Measurements from ENCODE around the gene ARHGAP5.

Gene ARHGAP5

GRCh38 chr14:32195636-32196035 is 118.5 kb downstream of the ARHGAP5 start:
- TF ChIP-seq, protein P1, sequence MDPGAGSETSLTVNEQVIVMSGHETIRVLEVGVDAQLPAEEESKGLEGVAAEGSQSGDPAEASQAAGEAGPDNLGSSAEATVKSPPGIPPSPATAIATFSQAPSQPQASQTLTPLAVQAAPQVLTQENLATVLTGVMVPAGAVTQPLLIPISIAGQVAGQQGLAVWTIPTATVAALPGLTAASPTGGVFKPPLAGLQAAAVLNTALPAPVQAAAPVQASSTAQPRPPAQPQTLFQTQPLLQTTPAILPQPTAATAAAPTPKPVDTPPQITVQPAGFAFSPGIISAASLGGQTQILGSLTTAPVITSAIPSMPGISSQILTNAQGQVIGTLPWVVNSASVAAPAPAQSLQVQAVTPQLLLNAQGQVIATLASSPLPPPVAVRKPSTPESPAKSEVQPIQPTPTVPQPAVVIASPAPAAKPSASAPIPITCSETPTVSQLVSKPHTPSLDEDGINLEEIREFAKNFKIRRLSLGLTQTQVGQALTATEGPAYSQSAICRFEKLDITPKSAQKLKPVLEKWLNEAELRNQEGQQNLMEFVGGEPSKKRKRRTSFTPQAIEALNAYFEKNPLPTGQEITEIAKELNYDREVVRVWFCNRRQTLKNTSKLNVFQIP (CRISPR knock-in tag; IDR thresholded peaks at IDR 0.05; ENCODE audit: borderline replicate concordance, low read depth) = no peak
- TF ChIP-seq ZNF70 (CRISPR knock-in tag; IDR thresholded peaks at IDR 0.05) (no peak), RARB (CRISPR knock-in tag; IDR thresholded peaks at IDR 0.05) (no peak), SNAI2 (CRISPR knock-in tag; IDR thresholded peaks at IDR 0.05) (no peak), GLIS3 (CRISPR knock-in tag; IDR thresholded peaks at IDR 0.05) (no peak), CSDC2 (CRISPR knock-in tag; IDR thresholded peaks at IDR 0.05) (no peak), ISL1 (CRISPR knock-in tag; IDR thresholded peaks at IDR 0.05) (no peak), BACH2 (CRISPR knock-in tag; IDR thresholded peaks at IDR 0.05; ENCODE audit: borderline replicate concordance) (no peak), TOX (CRISPR knock-in tag; IDR thresholded peaks at IDR 0.05; ENCODE audit: borderline replicate concordance) (no peak), ZNF8 (CRISPR knock-in tag; IDR thresholded peaks at IDR 0.05) (no peak), ARNTL (CRISPR knock-in tag; IDR thresholded peaks at IDR 0.05; ENCODE audit: borderline replicate concordance, low read depth) (no peak), ZFP3 (CRISPR knock-in tag; IDR thresholded peaks at IDR 0.05) (no peak), ZC3H10 (CRISPR knock-in tag; IDR thresholded peaks at IDR 0.05) (no peak)
- TF ChIP-seq, protein P2, sequence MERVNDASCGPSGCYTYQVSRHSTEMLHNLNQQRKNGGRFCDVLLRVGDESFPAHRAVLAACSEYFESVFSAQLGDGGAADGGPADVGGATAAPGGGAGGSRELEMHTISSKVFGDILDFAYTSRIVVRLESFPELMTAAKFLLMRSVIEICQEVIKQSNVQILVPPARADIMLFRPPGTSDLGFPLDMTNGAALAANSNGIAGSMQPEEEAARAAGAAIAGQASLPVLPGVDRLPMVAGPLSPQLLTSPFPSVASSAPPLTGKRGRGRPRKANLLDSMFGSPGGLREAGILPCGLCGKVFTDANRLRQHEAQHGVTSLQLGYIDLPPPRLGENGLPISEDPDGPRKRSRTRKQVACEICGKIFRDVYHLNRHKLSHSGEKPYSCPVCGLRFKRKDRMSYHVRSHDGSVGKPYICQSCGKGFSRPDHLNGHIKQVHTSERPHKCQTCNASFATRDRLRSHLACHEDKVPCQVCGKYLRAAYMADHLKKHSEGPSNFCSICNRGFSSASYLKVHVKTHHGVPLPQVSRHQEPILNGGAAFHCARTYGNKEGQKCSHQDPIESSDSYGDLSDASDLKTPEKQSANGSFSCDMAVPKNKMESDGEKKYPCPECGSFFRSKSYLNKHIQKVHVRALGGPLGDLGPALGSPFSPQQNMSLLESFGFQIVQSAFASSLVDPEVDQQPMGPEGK (CRISPR knock-in tag; IDR thresholded peaks at IDR 0.05; ENCODE audit: borderline replicate concordance) = no peak
- TF ChIP-seq, protein P3, sequence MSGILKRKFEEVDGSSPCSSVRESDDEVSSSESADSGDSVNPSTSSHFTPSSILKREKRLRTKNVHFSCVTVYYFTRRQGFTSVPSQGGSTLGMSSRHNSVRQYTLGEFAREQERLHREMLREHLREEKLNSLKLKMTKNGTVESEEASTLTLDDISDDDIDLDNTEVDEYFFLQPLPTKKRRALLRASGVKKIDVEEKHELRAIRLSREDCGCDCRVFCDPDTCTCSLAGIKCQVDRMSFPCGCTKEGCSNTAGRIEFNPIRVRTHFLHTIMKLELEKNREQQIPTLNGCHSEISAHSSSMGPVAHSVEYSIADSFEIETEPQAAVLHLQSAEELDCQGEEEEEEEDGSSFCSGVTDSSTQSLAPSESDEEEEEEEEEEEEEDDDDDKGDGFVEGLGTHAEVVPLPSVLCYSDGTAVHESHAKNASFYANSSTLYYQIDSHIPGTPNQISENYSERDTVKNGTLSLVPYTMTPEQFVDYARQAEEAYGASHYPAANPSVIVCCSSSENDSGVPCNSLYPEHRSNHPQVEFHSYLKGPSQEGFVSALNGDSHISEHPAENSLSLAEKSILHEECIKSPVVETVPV (CRISPR knock-in tag; IDR thresholded peaks at IDR 0.05) = no peak
- TF ChIP-seq, protein P4, sequence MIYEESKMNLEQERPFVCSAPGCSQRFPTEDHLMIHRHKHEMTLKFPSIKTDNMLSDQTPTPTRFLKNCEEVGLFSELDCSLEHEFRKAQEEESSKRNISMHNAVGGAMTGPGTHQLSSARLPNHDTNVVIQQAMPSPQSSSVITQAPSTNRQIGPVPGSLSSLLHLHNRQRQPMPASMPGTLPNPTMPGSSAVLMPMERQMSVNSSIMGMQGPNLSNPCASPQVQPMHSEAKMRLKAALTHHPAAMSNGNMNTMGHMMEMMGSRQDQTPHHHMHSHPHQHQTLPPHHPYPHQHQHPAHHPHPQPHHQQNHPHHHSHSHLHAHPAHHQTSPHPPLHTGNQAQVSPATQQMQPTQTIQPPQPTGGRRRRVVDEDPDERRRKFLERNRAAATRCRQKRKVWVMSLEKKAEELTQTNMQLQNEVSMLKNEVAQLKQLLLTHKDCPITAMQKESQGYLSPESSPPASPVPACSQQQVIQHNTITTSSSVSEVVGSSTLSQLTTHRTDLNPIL (CRISPR knock-in tag; IDR thresholded peaks at IDR 0.05; ENCODE audit: low read depth) = no peak
- ATAC-seq = no peak

- no peak for ATAC-seq
Observed at GRCh38 chr14:32197919-32198318, 120.8 kb downstream of the ARHGAP5 start.

DNA sequence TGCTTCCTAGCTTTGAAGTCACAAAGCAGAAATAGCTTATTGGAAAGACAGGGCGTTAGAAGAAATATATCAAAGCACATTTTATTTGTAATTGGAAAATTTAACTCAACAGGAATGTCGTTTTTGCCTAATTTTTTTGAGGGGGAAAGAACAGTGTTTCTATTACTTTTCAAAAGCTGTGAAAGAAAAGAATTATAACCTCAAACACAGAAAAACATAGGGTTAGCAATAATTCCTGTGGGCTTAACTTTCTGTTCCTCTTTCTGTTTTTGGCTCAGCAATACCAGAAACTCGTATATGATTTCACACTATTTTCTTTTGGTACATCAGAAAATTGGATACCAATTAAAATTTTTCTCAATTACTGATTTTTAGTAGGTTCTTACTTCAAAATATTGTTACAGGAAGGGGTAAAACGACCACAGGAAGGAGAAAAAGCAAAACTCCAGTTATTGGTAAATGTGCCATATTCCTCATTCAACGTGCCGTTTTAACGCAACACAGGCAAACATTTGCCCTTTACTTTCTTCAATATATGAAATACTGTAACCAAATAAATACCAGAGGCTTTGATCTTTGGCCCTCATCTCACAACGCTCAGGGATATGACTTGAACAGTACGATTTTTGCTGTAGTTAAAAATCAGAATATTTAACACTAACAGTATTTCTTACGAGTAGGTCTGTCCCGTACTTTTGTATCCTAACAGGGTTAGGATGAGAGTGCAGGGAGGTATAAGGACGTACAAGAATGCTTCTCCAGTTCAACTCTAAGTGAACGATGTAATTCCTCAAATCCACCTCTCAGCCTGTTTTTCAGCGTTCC is 123.5 kb downstream of the ARHGAP5 start:
- peak; percentile 15 for ATAC-seq
- no peak for TF ChIP-seq ESRRG (CRISPR knock-in tag; IDR thresholded peaks at IDR 0.05)
- no peak for TF ChIP-seq ZNF70 (CRISPR knock-in tag; IDR thresholded peaks at IDR 0.05)
- TF ChIP-seq, protein P1 (CRISPR knock-in tag; IDR thresholded peaks at IDR 0.05; ENCODE audit: borderline replicate concordance, low read depth) = no peak
- TF ChIP-seq TCF4 (CRISPR knock-in tag; IDR thresholded peaks at IDR 0.05; ENCODE audit: borderline replicate concordance) = no peak
- no peak for TF ChIP-seq TOX (CRISPR knock-in tag; IDR thresholded peaks at IDR 0.05; ENCODE audit: borderline replicate concordance)
- TF ChIP-seq, protein P2 (CRISPR knock-in tag; IDR thresholded peaks at IDR 0.05; ENCODE audit: borderline replicate concordance) = no peak
- TF ChIP-seq ZC3H10 (CRISPR knock-in tag; IDR thresholded peaks at IDR 0.05) = no peak
- TF ChIP-seq TSHZ2 (CRISPR knock-in tag; IDR thresholded peaks at IDR 0.05) = no peak
- TF ChIP-seq ARNTL (CRISPR knock-in tag; IDR thresholded peaks at IDR 0.05; ENCODE audit: borderline replicate concordance, low read depth) = no peak
- no peak for TF ChIP-seq OSR1 (CRISPR knock-in tag; IDR thresholded peaks at IDR 0.05)
- TF ChIP-seq GLIS3 (CRISPR knock-in tag; IDR thresholded peaks at IDR 0.05) = no peak
- no peak for TF ChIP-seq ZFP3 (CRISPR knock-in tag; IDR thresholded peaks at IDR 0.05)

More at GRCh38 chr14:32197919-32198318, 120.8 kb downstream of the ARHGAP5 start:
- no peak for TF ChIP-seq TOX (CRISPR knock-in tag; IDR thresholded peaks at IDR 0.05; ENCODE audit: borderline replicate concordance)
- TF ChIP-seq, protein P4 (CRISPR knock-in tag; IDR thresholded peaks at IDR 0.05; ENCODE audit: low read depth) = no peak

Measured in SK-N-SH treated with all-trans-retinoic acid at 6 μM for 48 hours (cell line).